ENCODE measurements around the gene RHCE. TPM values are rescaled to one million over a fixed set of nuclear protein-coding genes. Genes with fewer than 3 reads are reported as not detected.

The RHCE gene
- total and polyA plus RNA-seq, 8 donors, result 0.23 to 0.90 (median 0.49) TPM

DNA sequence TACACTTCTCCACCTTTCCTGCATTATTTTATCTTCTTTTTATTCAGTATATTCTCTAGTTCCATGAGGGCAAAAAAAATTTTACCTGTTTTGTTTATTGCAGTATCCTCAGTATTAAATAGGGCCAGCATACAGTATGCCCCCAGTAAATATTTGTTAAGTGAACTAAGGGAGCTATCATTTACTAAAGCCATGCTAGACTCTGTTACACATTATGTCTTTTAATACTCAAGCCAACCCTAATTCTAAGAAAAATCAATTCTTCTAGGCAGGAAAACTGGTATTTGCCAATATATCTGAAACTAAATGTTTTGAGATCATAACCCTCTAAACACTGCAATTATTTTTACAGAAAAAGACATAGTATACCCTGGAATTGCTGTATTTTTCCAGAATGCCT lies 64.2 kb downstream of the RHCE start:
- peaks cover 0 to 36% (median 3%) of the 10 kb centered on the region in 3 donors for H3K36me3 ChIP-seq
- intact Hi-C loops (cut with DNase I), result no loop called here
- ATAC-seq, result no peak

DNA sequence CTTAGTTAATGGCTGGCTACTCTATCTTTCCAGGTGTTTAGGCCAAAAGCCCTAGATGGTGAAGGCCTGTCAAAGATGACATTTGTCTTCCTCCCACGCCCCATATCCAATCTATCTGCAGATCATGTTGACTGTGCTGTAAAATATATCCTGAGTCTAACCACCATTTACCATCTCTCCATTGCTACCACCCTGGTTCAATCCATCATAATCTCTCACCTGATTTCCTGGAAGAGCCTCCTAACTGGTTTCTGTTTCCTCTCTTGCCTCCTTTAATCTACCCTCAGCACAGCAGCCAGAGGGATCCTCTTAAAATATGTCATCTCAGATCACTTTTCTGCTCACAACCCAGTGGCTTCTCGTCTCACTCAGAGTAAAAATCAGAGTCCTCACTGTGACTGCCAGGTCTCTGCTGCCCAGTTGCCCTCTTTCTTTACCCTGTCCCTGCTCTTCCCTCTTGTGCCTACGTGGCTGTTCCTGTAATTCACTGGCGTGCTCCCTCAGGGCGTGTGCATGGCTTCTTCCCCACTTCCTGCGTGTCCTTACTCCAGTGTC lies 64.7 kb downstream of the RHCE start:
- Histone ChIP-seq H3K4me1 (no peaks in the 10 kb centered on the region), H3K27ac (no peak overlapping the region), H3K27me3 (no peaks in the 10 kb centered on the region), H3K36me3 (peaks cover 0 to 30% (median 3%) of the 10 kb centered on the region in 3 donors), H3K4me3 (no peak overlapping the region), H3K9me3 (no peaks in the 10 kb centered on the region)
- ATAC-seq (no peak), FAIRE-seq (no peak), DNase-seq (no peak)
- 84 to 90% methylated on average over 6 of the region's 6 CpGs for WGBS, 2 donors
- TF ChIP-seq, protein P1, sequence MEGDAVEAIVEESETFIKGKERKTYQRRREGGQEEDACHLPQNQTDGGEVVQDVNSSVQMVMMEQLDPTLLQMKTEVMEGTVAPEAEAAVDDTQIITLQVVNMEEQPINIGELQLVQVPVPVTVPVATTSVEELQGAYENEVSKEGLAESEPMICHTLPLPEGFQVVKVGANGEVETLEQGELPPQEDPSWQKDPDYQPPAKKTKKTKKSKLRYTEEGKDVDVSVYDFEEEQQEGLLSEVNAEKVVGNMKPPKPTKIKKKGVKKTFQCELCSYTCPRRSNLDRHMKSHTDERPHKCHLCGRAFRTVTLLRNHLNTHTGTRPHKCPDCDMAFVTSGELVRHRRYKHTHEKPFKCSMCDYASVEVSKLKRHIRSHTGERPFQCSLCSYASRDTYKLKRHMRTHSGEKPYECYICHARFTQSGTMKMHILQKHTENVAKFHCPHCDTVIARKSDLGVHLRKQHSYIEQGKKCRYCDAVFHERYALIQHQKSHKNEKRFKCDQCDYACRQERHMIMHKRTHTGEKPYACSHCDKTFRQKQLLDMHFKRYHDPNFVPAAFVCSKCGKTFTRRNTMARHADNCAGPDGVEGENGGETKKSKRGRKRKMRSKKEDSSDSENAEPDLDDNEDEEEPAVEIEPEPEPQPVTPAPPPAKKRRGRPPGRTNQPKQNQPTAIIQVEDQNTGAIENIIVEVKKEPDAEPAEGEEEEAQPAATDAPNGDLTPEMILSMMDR (IDR thresholded peaks at IDR 0.05), result no peak
- intact Hi-C loops (cut with DNase I), result no loop called here

More for the DNA sequence above, 64.2 kb downstream of the RHCE start:
- TF ChIP-seq, protein P1 (IDR thresholded peaks at IDR 0.05), result no peak
- H3K4me1 ChIP-seq, result no peaks in the 10 kb centered on the region
- H3K27ac ChIP-seq, result no peak overlapping the region
- DNase-seq (no peak), FAIRE-seq (no peak)
- no peaks in the 10 kb centered on the region for H3K9me3 ChIP-seq
- H3K4me3 ChIP-seq, result no peak overlapping the region
- no peaks in the 10 kb centered on the region for H3K27me3 ChIP-seq

DNA sequence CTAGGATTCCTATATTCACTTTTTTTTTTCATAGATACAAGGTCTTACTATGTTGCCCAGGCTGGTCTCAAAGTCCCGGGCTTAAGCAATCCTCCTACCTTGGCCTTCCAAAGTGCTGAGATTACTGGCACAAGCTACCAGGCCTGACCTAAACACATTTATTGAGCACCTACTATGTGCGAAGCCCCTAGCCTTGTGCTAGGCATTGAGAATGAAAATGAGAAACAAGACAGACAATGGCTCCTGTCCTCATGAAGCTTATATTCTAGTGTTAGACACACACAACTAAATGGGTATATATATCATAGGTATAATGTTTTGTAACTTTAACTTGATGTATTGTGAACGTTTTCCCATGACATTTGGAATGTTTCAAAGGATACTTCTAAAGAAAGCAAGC lies 71.0 kb downstream of the RHCE start:
- no peak overlapping the region for H3K27ac ChIP-seq
- DNase-seq (no peak), FAIRE-seq (no peak), ATAC-seq (no peak)
- H3K27me3 ChIP-seq, result no peaks in the 10 kb centered on the region
- H3K36me3 ChIP-seq, result peaks cover 0 to 19% (median 3%) of the 10 kb centered on the region in 3 donors
- intact Hi-C loops (cut with DNase I), result no loop called here
- H3K9me3 ChIP-seq, result no peaks in the 10 kb centered on the region
- TF ChIP-seq, protein P1 (IDR thresholded peaks at IDR 0.05), result no peak
- 85 to 91% methylated on average over 3 of the region's 3 CpGs for WGBS, 2 donors
- no peak overlapping the region for H3K4me3 ChIP-seq
- H3K4me1 ChIP-seq, result no peaks in the 10 kb centered on the region

DNA sequence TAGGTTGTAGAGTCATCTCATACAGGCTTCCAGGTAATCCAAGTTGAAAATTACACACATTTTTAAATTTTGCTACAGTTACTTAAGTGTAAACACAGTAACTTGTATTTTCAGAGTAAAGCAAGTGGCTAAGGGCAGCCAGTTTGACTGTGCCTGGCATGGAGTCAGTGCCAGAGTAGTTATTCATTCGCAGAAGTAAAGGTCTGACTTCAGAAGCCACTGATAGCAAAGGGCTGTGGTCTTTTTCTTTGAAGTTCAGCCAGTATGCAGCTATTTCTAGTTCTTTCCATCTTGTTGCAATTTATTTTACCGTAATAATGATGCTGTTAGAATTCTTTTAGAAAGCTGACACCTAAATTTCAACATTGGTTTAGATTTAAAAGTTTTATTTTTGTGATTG lies 73.1 kb downstream of the RHCE start:
- H3K27ac ChIP-seq, result no peak overlapping the region
- no peak for ATAC-seq
- intact Hi-C loops (cut with DNase I), result no loop called here
- H3K36me3 ChIP-seq, result peaks cover 0 to 13% (median 0%) of the 10 kb centered on the region in 3 donors
- WGBS, 2 donors, result 47% methylated on average over 2 of the region's 2 CpGs
- no peak for FAIRE-seq
- no peak overlapping the region for H3K4me3 ChIP-seq
- H3K27me3 ChIP-seq, result no peaks in the 10 kb centered on the region
- DNase-seq, result no peak
- TF ChIP-seq, protein P1 (IDR thresholded peaks at IDR 0.05), result no peak
- peaks cover 0 to 4% (median 0%) of the 10 kb centered on the region in 3 donors for H3K4me1 ChIP-seq
- H3K9me3 ChIP-seq, result no peaks in the 10 kb centered on the region

DNA sequence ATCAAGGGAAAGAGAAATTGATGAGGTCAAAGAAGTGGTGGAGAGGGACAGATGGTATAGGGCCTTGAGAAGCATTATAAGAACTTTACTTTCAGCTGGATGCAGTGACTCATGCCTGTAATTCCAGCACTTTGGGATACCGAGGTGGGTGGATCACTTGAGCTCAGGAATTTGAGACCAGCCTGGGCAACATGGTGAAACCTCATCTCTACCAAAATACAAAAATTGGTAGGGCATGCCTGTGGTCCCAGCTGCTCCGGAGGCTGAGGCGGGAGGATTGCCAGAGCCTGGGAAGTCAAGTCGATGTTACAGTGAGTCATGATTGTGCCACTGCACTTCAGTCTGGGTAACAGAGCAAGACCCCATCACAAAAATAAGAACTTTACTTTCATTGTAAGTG lies 76.8 kb downstream of the RHCE start:
- ATAC-seq, result no peak
- DNase-seq, result no peak
- intact Hi-C loops (cut with DNase I), result no loop called here
- TF ChIP-seq, protein P1 (IDR thresholded peaks at IDR 0.05), result no peak
- WGBS, 2 donors, result 89 to 93% methylated on average over 4 of the region's 4 CpGs
- H3K27me3 ChIP-seq, result no peaks in the 10 kb centered on the region
- no peaks in the 10 kb centered on the region for H3K9me3 ChIP-seq
- peaks cover 0 to 13% (median 0%) of the 10 kb centered on the region in 3 donors for H3K36me3 ChIP-seq
- no peak overlapping the region for H3K4me3 ChIP-seq
- H3K4me1 ChIP-seq, result peaks cover 6 to 28% (median 24%) of the 10 kb centered on the region in 3 donors
- H3K27ac ChIP-seq, result no peak overlapping the region
- FAIRE-seq, result no peak

Measured in pancreas (tissue), 10 donors.